Measurements from ENCODE around the gene MYO16.

MYO16 gene

GRCh38 chr13:109146912-109147647, 517.7 kb downstream of the MYO16 start:
- no peak for DNase-seq
- H3K9me3 Mint-ChIP-seq: peaks cover 8% of the 10 kb centered on the region

GRCh38 chr13:109148243-109148642, 518.8 kb downstream of the MYO16 start:
- Mint-ChIP-seq H3K9me3 (no peaks in the 10 kb centered on the region), H3K27ac (no peak overlapping the region), H3K4me1 (peaks cover 13% of the 10 kb centered on the region), H3K27me3 (ENCODE audit: low read depth, poor library complexity) (no peaks in the 10 kb centered on the region), H3K36me3 (ENCODE audit: low read depth) (no peaks in the 10 kb centered on the region), H3K4me3 (no peak overlapping the region)
- no peak for DNase-seq
- TF ChIP-seq CTCF (IDR thresholded peaks at IDR 0.05): no peak

More at GRCh38 chr13:109146912-109147647, 517.7 kb downstream of the MYO16 start:
- Mint-ChIP-seq H3K4me3 (no peak overlapping the region), H3K36me3 (ENCODE audit: low read depth) (no peaks in the 10 kb centered on the region), H3K27me3 (ENCODE audit: low read depth, poor library complexity) (no peaks in the 10 kb centered on the region), H3K27ac (no peak overlapping the region), H3K4me1 (peaks cover 13% of the 10 kb centered on the region)
- TF ChIP-seq CTCF (IDR thresholded peaks at IDR 0.05): no peak

- no peak overlapping the region for H3K4me3 Mint-ChIP-seq
- no peaks in the 10 kb centered on the region for H3K9me3 Mint-ChIP-seq
- H3K36me3 Mint-ChIP-seq (ENCODE audit: low read depth): no peaks in the 10 kb centered on the region
- H3K27ac Mint-ChIP-seq: no peak overlapping the region
- TF ChIP-seq CTCF (IDR thresholded peaks at IDR 0.05): no peak
- DNase-seq: no peak
- H3K4me1 Mint-ChIP-seq: peaks cover 15% of the 10 kb centered on the region
- H3K27me3 Mint-ChIP-seq (ENCODE audit: low read depth, poor library complexity): no peaks in the 10 kb centered on the region
Measured at GRCh38 chr13:109150696-109151095, 521.3 kb downstream of the MYO16 start.

DNA sequence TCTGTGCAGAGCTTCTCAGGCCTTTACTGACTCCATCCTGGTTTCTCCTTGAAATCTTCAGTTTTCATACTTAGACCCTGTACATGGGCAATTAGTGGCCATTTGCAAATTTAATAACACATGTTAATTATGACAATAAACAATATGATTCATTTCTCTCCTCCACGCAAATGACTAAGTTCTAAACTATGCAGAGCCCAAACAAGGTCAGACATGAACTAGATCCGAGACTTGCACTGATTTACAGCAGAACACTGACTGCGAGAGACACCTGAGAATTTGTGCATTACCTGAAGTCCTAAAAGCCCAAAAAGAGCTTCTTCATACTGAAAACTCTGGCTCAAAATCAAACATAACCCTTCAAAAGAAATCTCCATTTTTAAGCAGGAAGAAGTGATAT, 521.8 kb downstream of the MYO16 start:
- no peak for DNase-seq
- no peak for TF ChIP-seq CTCF (IDR thresholded peaks at IDR 0.05)
- no peak overlapping the region for H3K27ac Mint-ChIP-seq
- H3K4me3 Mint-ChIP-seq: no peak overlapping the region
- no peaks in the 10 kb centered on the region for H3K9me3 Mint-ChIP-seq
- H3K36me3 Mint-ChIP-seq (ENCODE audit: low read depth): no peaks in the 10 kb centered on the region
- H3K27me3 Mint-ChIP-seq (ENCODE audit: low read depth, poor library complexity): no peaks in the 10 kb centered on the region
- peaks cover 14% of the 10 kb centered on the region for H3K4me1 Mint-ChIP-seq

DNA sequence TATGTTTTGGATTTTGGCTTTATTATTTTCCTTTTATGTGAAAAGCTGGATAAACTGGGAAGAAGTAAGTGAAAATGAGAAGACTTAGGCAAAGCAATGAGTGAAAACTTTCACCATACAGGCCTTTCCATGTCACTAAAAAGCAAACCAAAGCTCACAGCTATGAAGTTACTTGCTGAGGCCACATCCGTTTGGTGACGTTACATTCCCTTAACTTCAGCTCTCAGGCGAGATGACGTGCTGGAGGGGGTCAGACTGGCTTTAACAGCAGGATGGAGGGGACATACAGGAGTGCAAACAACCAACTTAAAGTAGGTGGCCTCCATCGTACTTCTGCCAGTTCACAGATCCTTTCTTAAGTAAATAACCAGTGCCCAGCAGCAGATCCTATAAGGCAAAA, 522.3 kb downstream of the MYO16 start:
- DNase-seq: no peak
- Mint-ChIP-seq H3K9me3 (no peaks in the 10 kb centered on the region), H3K27ac (no peak overlapping the region), H3K4me1 (peaks cover 16% of the 10 kb centered on the region), H3K36me3 (ENCODE audit: low read depth) (no peaks in the 10 kb centered on the region), H3K27me3 (ENCODE audit: low read depth, poor library complexity) (no peaks in the 10 kb centered on the region), H3K4me3 (no peak overlapping the region)
- TF ChIP-seq CTCF (IDR thresholded peaks at IDR 0.05): no peak

DNA sequence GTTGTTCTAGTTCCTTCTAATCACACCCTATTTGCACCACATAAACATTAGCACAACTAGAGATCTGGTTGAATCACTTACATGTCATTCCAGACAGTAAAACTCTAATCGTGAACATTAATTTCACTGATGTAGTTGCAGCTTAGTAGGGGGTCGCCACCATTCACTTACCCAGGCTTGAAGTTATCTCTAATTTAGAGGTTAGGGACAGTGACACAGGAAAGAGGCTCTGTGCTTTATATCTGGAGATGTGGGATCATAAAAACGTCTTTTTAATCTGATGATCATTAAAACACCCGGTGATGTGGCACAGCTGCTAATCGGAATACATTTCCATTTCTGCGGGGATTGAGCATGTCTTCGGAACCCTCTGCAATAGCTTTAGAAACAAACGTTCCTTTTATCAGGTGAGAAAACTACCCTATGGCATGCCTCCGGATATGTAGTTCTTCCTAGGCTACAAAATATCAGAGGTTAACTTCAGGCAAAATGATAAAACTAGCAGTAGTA, 523.0 kb downstream of the MYO16 start:
- DNase-seq: no peak
- Mint-ChIP-seq H3K36me3 (ENCODE audit: low read depth) (no peaks in the 10 kb centered on the region), H3K4me1 (peaks cover 21% of the 10 kb centered on the region), H3K27me3 (ENCODE audit: low read depth, poor library complexity) (peaks cover 4% of the 10 kb centered on the region), H3K27ac (no peak overlapping the region), H3K9me3 (no peaks in the 10 kb centered on the region), H3K4me3 (no peak overlapping the region)
- no peak for TF ChIP-seq CTCF (IDR thresholded peaks at IDR 0.05)

All from nephron progenitor cell (in vitro differentiated cells).